OCI-LY7 (cell line): Measurements from ENCODE around the gene STX18. TPM values are rescaled to one million over a fixed set of nuclear protein-coding genes. Genes with fewer than 3 reads are reported as not detected.

Experiments used
- BruUV-seq: library from RNA; stranded (reverse); fragments of 400-500 nt; replicated peaks from 2 replicates; lab custom pipeline; 2021; lab: Mats Ljungman, UMichigan
- CTCF ChIA-PET: fragments of 300-600 bp; sonication (Branson Sonifier 250); formaldehyde crosslinking; loops from one replicate; lab custom pipeline; 2022; ENCODE audit warnings: antibody characterized with exemption; ENCODE audit not compliant: unreplicated experiment; lab: Charles Lee
- POLR2A ChIA-PET: fragments of 300-600 bp; sonication (Branson Sonifier 250); formaldehyde crosslinking; loops from one replicate; lab custom pipeline; 2022; ENCODE audit warnings: antibody characterized with exemption; lab: Charles Lee
- DNase-seq: peaks from one replicate; pipeline ENCODE4 v3.0.0-alpha.2; 2015; ENCODE audit warnings: low spot score
- H2AFZ ChIP-seq: fragments of 200-600 bp; sonication (generic), shearing (Covaris generic); 2 replicates; pipeline ENCODE4 v1.6.1; 2014; ENCODE audit warnings: mild to moderate bottlenecking, antibody characterized with exemption, low read length, moderate library complexity
- H3K27ac ChIP-seq: fragments of 200-600 bp; sonication (generic); 2 replicates; pipeline ENCODE4 v1.5.1; 2014; ENCODE audit warnings: mixed run types, low read depth, mild to moderate bottlenecking, moderate library complexity, low read length, inconsistent platforms; ENCODE audit not compliant: poor library complexity, severe bottlenecking
- H3K36me3 ChIP-seq: fragments of 200-600 bp; sonication (generic); 2 replicates; pipeline ENCODE4 v1.6.1; 2014; ENCODE audit warnings: mild to moderate bottlenecking, antibody characterized with exemption, low read length, moderate library complexity, mixed read lengths; ENCODE audit not compliant: insufficient read depth
- H3K4me1 ChIP-seq: fragments of 200-600 bp; sonication (generic); 2 replicates; pipeline ENCODE4 v1.5.1; 2014; ENCODE audit warnings: mild to moderate bottlenecking, low read length; ENCODE audit not compliant: insufficient read depth, poor library complexity, severe bottlenecking
- H3K4me2 ChIP-seq: fragments of 200-600 bp; sonication (generic); 2 replicates; pipeline ENCODE4 v1.6.1; 2014; ENCODE audit warnings: mild to moderate bottlenecking, low read length
- H3K4me3 ChIP-seq: fragments of 200-600 bp; sonication (generic); 2 replicates; pipeline ENCODE4 v1.5.1; 2014; ENCODE audit warnings: mild to moderate bottlenecking, low read depth, low read length; ENCODE audit not compliant: poor library complexity, severe bottlenecking
- H3K79me2 ChIP-seq: fragments of 200-600 bp; sonication (generic); 2 replicates; pipeline ENCODE4 v1.6.1; 2016; ENCODE audit warnings: low read depth, mild to moderate bottlenecking, low read length, moderate library complexity, mixed read lengths; ENCODE audit not compliant: insufficient read depth
- H3K9me2 ChIP-seq: fragments of 200-600 bp; sonication (generic); 2 replicates; pipeline ENCODE4 v1.6.1; 2016; ENCODE audit warnings: mild to moderate bottlenecking, low read length, mixed read lengths; ENCODE audit not compliant: insufficient read depth
- H3K9me3 ChIP-seq: fragments of 200-600 bp; sonication (generic); 2 replicates; pipeline ENCODE4 v1.6.1; 2014; ENCODE audit warnings: mild to moderate bottlenecking, mixed run types, low read length, mixed read lengths
- H4K20me1 ChIP-seq: fragments of 200-600 bp; sonication (generic); 2 replicates; pipeline ENCODE4 v1.6.1; 2014; ENCODE audit warnings: mild to moderate bottlenecking, antibody characterized with exemption, low read length, moderate library complexity, mixed read lengths; ENCODE audit not compliant: insufficient read depth
- CTCF ChIP-seq: fragments of 200-600 bp; sonication (generic); conservative IDR thresholded peaks from 2 replicates; pipeline ENCODE4 v1.5.1; 2014; ENCODE audit warnings: mild to moderate bottlenecking, antibody characterized with exemption, low read length, moderate library complexity, mixed read lengths
- EZH2phosphoT487 ChIP-seq: fragments of 200-600 bp; sonication (generic); IDR thresholded peaks from 2 replicates; pipeline ENCODE4 v1.6.1; 2018; ENCODE audit warnings: low read depth, borderline replicate concordance, mild to moderate bottlenecking, mixed run types, antibody characterized with exemption, low read length, moderate library complexity, mixed read lengths
- intact Hi-C: fragments of 100-400 bp; cut with micrococcal nuclease; formaldehyde crosslinking; loops from one replicate; pipeline ENCODE4 v1.10.0; 2022; ENCODE audit not compliant: unreplicated experiment
- total RNA-seq, 2 experiments: library from RNA; depleted of rRNA in 1 of 2; stranded (reverse); fragments of >200 nt in 1 of 2; shearing (Covaris generic) in 1 of 2; gene quantifications; 2 replicates each; pipeline ENCODE4 v1.2.3, GENCODE V29; 2014 to 2022

The STX18 gene
- total RNA-seq, 2 experiments from 2014 or later: 30.6 to 35.2 TPM

GRCh38 chr4:4532371-4533154, 9.3 kb downstream of the STX18 start:
- TF ChIP-seq CTCF (no peak), EZH2phosphoT487 (no peak)
- CTCF ChIA-PET: no interaction called here
- H3K79me2 ChIP-seq: peaks cover 40% of the 10 kb centered on the region; the same call in 1 of the 2 replicates
- H3K9me2 ChIP-seq: no peaks in the 10 kb centered on the region
- intact Hi-C loops: no loop called here
- no peaks in the 10 kb centered on the region for H3K4me1 ChIP-seq
- H3K4me3 ChIP-seq: no peak overlapping the region
- no peak overlapping the region for H2AFZ ChIP-seq
- POLR2A ChIA-PET: interaction anchor here (0.7 to 2.0 kb wide), 2 partner anchors 8 to 10 kb away, joined by 3 to 13 read pairs; partner anchors contain the start of gene STX18
- no peak for DNase-seq
- BruUV-seq: no TSS peak
- no peaks in the 10 kb centered on the region for H3K9me3 ChIP-seq
- H3K27ac ChIP-seq: no peak overlapping the region
- H3K36me3 ChIP-seq: no peaks in the 10 kb centered on the region
- peaks cover 10% of the 10 kb centered on the region; the same call in 1 of the 2 replicates for H4K20me1 ChIP-seq
- H3K4me2 ChIP-seq: no peak overlapping the region

DNA sequence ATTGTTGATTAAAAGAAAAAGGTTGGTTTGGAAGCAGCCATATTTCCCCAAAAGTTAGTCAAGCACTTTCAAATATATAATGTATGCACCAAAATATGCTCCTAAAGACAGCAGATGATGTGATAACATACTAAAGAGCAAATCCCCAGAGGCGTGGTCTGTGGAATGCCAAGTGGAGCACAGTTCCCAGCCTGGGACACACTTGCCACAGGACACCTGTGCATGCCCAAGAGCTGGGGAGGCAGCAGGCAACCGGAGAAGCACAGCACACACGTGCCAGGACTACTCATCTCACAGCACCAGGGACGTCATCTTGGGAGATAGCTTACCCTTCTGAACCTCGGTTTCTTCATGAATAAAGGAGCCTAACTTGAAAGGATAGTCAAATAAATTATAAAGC, 12.5 kb downstream of the STX18 start:
- POLR2A ChIA-PET: interaction anchor here (1.4 to 1.8 kb wide), 3 partner anchors 10 to 13 kb away, joined by 3 to 6 read pairs (median 5); partner anchors contain the start of gene STX18
- H3K27ac ChIP-seq: no peak overlapping the region
- no peak overlapping the region for H3K4me2 ChIP-seq
- no peak for DNase-seq
- no TSS peak for BruUV-seq
- H3K4me3 ChIP-seq: no peak overlapping the region
- peaks cover 7% of the 10 kb centered on the region; the same call in 1 of the 2 replicates for H4K20me1 ChIP-seq
- peaks cover 31% of the 10 kb centered on the region; the same call in 1 of the 2 replicates for H3K79me2 ChIP-seq
- CTCF ChIA-PET: no interaction called here
- H3K4me1 ChIP-seq: peaks cover 9% of the 10 kb centered on the region
- no peak overlapping the region for H2AFZ ChIP-seq
- TF ChIP-seq EZH2phosphoT487 (no peak), CTCF (no peak)
- H3K9me3 ChIP-seq: no peaks in the 10 kb centered on the region
- H3K36me3 ChIP-seq: peaks cover 7% of the 10 kb centered on the region; the same call in 1 of the 2 replicates
- intact Hi-C loops: no loop called here
- H3K9me2 ChIP-seq: no peaks in the 10 kb centered on the region

GRCh38 chr4:4526401-4526800, 15.4 kb downstream of the STX18 start:
- H3K36me3 ChIP-seq: peaks cover 7% of the 10 kb centered on the region; the same call in 1 of the 2 replicates
- H4K20me1 ChIP-seq: no peaks in the 10 kb centered on the region
- peaks cover 5% of the 10 kb centered on the region; the same call in 1 of the 2 replicates for H3K79me2 ChIP-seq
- no peak overlapping the region for H3K27ac ChIP-seq
- no peak overlapping the region for H3K4me2 ChIP-seq
- H3K9me2 ChIP-seq: no peaks in the 10 kb centered on the region
- no peak for TF ChIP-seq CTCF
- TF ChIP-seq EZH2phosphoT487: no peak
- peaks cover 18% of the 10 kb centered on the region for H3K4me1 ChIP-seq
- no peak overlapping the region for H2AFZ ChIP-seq
- CTCF ChIA-PET: no interaction called here
- no peak overlapping the region for H3K4me3 ChIP-seq
- intact Hi-C loops: no loop called here
- H3K9me3 ChIP-seq: no peaks in the 10 kb centered on the region
- DNase-seq: no peak
- POLR2A ChIA-PET: interaction anchor here (0.5 to 2.0 kb wide), 3 partner anchors 9 to 583 kb away, joined by 3 to 4 read pairs (median 4); no protein-coding TSS in a partner anchor
- no TSS peak for BruUV-seq
